HL-60/S4 treated with retinoic acid at 250 ng/mL for 4 days and 3 days (cell line): ENCODE measurements around the gene TTI1.

ENCODE experiments used
- in situ Hi-C: fragments of 300-500 bp; cut with MboI; formaldehyde crosslinking; loops from 2 replicates; pipeline ENCODE4 v1.7.0; 2022; ENCODE audit warnings: low sequenced_read_pairs

The TTI1 gene

GRCh38 chr20:38033330-38034107 is at the start of gene TTI1, which contains the start of gene RPRD1B:
Gene TTI1, minus strand, starts transcription at chr20:38033456. Its CDS starts 19,640 bp downstream, at chr20:38013816.
Gene RPRD1B, plus strand, starts transcription at chr20:38033746. Its CDS starts 202 bp downstream, at chr20:38033948.
- in situ Hi-C loops: no loop called here

- in situ Hi-C loops: no loop called here
These were observed 49.6 kb upstream of the TTI1 start for GRCh38 chr20:38082894-38083293.

DNA sequence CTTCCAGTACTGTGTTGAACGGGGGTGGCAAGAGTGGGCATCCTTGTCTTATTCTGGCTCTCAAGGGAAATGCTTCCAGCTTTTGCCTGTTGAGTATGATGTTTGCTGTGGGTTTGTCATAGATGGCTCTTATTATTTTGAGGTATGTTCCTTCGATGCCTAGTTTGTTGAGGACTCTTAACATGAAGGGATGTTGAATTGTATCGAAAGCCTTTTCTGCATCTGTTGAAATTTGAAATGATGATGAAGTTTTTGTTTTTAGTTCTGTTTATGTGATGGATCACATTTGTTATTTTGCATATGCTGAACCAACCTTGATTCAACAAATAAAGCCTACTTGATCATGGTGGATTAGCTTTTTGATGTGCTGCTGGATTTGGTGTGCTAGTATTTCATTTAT is 48.3 kb upstream of the TTI1 start:
- in situ Hi-C loops: no loop called here

DNA sequence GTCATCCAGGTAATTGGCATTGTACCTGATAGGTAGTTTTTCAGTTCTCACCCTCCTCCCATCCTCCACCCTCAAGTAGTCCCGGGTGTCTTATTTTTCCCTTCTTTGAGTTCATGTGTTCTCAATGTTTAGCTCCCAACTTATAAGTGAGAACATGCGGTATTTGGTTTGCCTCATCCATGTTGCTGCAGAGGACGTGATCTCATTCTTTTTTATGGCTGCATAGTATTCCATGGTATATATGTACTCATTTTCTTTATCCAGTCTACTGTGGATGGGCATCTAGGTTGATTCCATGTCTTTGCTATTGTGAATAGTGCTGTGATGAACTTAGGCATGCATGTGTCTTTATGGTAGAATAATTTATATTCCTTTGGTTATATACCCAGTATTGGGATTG is 46.1 kb upstream of the TTI1 start:
- in situ Hi-C loops: no loop called here

GRCh38 chr20:38078084-38078483 is 44.8 kb upstream of the TTI1 start:
- in situ Hi-C loops: no loop called here

DNA sequence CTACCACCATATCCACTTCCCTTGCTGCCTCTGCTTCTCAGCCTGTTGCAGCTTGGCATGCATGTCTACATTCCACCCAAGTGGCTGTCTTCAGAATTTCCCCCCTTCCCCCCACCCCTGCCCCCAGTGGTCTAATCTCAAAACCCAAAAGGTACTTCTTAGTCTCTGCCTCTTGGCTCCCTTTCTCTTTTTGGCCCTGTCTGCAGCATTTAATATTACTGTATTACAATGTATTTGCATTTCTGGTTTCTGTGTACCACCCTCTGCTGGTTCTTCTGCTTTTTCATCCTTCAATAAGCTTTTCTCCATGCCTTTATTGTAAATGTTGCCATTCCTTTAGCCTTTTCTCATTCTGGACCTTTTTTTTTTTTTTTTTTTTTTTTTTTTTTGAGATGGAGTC is 43.3 kb upstream of the TTI1 start:
- in situ Hi-C loops: no loop called here

GRCh38 chr20:38075161-38075998 is 42.1 kb upstream of the TTI1 start:
- in situ Hi-C loops: no loop called here

- in situ Hi-C loops: loop anchor here (25.0 kb wide), 1 partner anchor 339 kb away; no protein-coding TSS in a partner anchor
These were observed 40.2 kb upstream of the TTI1 start for GRCh38 chr20:38073307-38074071.

DNA sequence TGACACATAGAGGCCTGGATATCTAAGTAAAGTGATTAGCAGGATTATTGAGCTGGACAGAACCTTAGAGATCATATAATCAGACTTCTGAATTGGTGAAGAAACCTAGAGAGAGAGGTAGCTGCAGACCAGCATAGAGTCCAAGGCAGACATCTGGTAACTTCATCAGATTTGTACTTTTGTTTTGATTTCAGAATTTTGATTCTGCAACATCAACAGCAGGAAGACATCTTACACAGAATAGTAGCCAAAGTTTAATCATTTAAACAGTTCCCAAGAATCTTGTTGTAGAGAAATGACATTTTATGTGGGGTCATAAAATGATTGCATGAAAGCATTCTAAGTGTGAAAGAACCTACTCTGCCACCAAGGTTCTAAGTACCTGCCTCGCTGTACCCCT is 39.6 kb upstream of the TTI1 start:
- in situ Hi-C loops: loop anchor here (25.0 kb wide), 1 partner anchor 339 kb away; no protein-coding TSS in a partner anchor

GRCh38 chr20:38067717-38068365 is 34.6 kb upstream of the TTI1 start:
- in situ Hi-C loops: loop anchor here (5.0 to 25.0 kb wide), 2 partner anchors 144 to 344 kb away; no protein-coding TSS in a partner anchor

DNA sequence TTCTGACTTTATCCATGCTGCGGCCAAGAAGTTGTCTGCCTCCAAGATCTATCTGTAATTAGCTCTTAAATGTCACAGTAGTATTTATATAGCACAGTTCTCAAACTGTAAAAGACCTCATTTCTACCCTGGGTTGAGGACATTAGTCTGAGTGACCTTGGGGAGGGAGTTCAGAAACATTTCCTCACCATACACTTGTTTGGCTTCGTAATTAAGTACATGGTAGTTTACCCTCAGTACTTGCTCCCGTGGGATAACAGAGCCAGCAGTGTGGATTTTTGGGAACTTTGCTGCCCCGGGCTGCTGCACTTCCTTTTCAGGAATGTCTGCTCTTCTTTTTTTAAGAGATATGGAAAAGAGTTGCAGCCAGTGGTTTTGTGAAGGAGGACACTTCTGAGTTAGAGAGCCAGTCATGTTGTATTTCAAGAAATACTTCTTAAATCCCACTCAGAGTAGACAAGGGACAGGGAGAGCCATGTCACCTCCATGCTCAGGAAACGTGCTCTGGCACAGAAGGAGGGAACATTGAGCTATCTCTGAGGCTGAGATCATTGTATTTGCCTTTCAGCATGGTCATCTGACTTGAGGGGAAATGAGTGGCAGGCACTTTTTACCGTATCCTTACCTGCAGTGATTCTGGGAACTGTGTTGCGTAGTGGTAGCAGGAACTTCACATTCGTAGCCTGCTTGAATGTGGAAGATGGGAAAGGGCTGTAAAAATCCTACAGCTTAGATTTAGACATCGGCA is 33.9 kb upstream of the TTI1 start:
- in situ Hi-C loops: loop anchor here (5.0 to 25.0 kb wide), 2 partner anchors 145 to 345 kb away; no protein-coding TSS in a partner anchor

GRCh38 chr20:38065764-38066375 is 32.6 kb upstream of the TTI1 start:
- in situ Hi-C loops: loop anchor here (5.0 to 25.0 kb wide), 2 partner anchors 146 to 346 kb away; no protein-coding TSS in a partner anchor

DNA sequence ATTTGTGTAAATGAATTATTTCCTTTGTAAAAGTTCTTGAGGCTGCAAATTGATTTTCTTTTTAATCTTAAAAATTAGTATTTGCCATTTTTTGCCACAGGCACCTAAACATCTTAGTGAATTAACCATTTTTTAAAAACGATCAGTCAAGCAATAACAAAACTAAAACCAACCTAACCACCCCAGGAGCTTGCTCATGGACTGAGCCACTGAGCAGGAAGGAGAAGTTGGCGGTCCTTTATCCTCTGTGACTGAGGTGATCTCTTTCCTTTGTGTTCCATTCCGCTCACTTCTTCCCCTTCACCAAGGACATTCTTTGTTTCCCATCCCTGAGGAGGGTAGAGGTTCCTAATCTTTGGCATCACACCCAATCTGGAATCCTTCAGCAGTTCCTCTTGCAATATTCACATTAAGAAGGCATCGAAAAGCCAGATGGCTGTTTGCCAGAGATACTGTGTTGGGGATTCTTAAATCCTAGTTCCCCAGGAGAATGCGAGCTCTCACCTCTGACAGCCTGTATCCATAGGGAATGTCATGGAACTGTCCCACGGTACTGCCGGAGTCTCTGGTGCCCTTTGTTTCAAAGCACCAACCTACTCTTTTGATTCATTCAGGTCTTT is 30.8 kb upstream of the TTI1 start:
- in situ Hi-C loops: loop anchor here (25.0 kb wide), 1 partner anchor 348 kb away; no protein-coding TSS in a partner anchor

DNA sequence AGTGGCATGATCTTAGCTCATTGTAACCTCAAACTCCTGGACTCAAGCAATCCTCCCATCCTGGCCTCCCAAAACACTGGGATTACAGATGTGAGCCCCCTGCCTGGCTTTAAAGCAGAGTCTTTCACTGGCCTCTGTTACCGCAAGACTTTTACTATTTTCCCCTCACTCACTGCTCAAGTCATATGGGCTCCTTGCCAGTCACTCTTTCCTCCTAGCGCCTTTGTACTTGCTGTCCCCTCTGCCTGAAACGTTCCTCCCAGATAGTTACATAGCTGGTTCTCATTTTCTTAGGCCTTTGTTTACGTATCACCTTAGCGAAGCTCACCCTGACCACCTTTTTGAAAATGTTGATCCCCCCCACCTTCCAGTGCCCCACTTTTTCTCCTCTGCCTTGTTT is 29.6 kb upstream of the TTI1 start:
- in situ Hi-C loops: loop anchor here (25.0 kb wide), 1 partner anchor 349 kb away; no protein-coding TSS in a partner anchor

DNA sequence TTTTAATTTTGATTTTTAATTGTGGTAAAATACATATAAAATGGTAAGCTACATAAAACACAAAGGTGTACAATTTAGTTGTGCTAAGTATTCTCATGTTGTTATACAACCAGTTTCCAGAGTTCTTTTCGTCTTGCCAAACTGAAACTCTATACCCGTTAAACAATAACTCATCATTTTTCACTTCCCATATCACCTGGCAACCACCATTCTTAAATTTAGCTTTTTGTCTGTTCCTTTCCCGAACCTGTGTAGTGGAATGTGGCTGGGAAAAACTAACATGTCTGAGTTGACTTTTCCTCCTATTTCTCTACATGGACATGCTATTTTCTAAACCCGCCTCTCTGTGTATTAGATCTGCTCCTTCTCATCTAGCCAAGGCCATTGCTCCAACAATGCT is 27.9 kb upstream of the TTI1 start:
- in situ Hi-C loops: loop anchor here (25.0 kb wide), 1 partner anchor 351 kb away; no protein-coding TSS in a partner anchor

- in situ Hi-C loops: loop anchor here (25.0 kb wide), 1 partner anchor 352 kb away; no protein-coding TSS in a partner anchor
These were observed 27.3 kb upstream of the TTI1 start for GRCh38 chr20:38060536-38060935.

- in situ Hi-C loops: loop anchor here (25.0 kb wide), 1 partner anchor 352 kb away; no protein-coding TSS in a partner anchor
These were observed 26.6 kb upstream of the TTI1 start for GRCh38 chr20:38059832-38060231.

- in situ Hi-C loops: loop anchor here (25.0 kb wide), 1 partner anchor 355 kb away; no protein-coding TSS in a partner anchor
These were observed 24.2 kb upstream of the TTI1 start for GRCh38 chr20:38057351-38057972.
